GM18909 (cell line): ENCODE data around the gene PPP1R14B.

ENCODE experiments used
- ATAC-seq: cut with Tn5 transposase; IDR thresholded peaks from one replicate; pipeline ENCODE4 v1.9.1; 2021; ENCODE audit warnings: mild to moderate bottlenecking; ENCODE audit not compliant: unreplicated experiment, poor library complexity

Gene PPP1R14B

GRCh38 chr11:64262271-64263002 lies 15.7 kb upstream of the PPP1R14B start:
- ATAC-seq, result no peak

DNA sequence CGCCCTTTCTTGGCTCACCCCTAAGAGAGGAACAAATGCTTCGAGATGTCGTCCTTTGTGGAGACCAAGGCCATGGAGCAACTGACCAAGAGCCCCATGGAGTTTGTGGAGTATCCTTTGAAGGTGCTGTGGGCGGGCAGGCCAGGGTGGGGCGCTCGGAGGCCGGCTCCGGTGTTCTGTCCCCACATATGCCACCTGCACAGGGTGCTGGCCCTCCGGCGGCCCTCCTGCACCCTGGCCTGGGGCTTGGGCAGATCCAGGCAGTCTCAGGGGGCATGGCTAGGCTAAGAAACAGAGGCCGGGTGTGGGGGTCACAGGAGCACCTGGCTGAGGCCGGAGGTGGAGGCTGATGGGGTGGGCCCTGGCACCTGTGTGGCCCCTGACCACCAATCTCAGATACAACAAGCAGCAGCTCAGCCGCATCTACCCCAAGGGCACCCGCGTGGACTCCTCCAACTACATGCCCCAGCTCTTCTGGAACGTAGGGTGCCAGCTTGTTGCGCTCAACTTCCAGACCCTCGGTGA lies 14.9 kb upstream of the PPP1R14B start:
- ATAC-seq, result no peak

GRCh38 chr11:64260147-64260708 lies 13.5 kb upstream of the PPP1R14B start:
- ATAC-seq, result no peak

GRCh38 chr11:64259533-64260067 lies 12.9 kb upstream of the PPP1R14B start:
- ATAC-seq, result no peak

DNA sequence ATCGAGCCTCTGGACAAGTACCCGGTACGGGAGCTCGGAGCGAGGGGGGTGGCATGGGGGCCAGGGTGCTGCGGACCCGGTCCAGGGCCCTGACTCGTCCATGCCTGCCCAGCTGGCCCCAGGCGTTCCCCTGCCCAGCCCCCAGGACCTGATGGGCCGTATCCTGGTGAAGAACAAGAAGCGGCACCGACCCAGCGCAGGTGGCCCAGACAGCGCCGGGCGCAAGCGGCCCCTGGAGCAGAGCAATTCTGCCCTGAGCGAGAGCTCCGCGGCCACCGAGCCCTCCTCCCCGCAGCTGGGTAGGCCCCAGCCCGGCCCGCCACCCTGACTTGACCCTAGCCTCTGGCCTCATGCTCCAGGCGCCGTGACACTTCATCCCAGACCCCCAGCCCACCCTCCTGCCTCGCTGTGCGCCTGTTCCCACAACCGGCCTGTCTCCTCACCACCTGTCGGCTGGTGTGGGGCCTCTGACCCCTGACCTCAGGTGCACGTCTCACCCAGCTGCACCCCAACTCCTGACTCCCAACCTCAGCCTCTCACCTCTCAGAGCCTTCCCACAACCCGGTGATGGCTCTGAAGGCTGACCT lies 12.3 kb upstream of the PPP1R14B start:
- no peak for ATAC-seq

DNA sequence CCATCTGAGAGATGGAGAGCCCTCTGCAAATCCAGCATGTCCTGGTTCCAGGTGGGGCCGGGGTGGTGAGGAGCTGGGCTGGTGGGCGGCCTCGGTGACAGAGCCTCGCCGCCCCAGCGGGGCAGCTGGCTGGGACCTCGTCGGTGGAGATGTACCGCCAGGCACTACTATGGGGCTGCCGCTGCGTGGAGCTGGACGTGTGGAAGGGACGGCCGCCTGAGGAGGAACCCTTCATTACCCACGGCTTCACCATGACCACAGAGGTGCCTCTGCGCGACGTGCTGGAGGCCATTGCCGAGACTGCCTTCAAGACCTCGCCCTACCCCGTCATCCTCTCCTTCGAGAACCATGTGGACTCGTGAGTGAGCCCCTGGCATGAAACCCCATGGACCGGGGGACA lies 11.6 kb upstream of the PPP1R14B start:
- ATAC-seq, result no peak

GRCh38 chr11:64256300-64256699 lies 9.6 kb upstream of the PPP1R14B start:
- ATAC-seq, result no peak

DNA sequence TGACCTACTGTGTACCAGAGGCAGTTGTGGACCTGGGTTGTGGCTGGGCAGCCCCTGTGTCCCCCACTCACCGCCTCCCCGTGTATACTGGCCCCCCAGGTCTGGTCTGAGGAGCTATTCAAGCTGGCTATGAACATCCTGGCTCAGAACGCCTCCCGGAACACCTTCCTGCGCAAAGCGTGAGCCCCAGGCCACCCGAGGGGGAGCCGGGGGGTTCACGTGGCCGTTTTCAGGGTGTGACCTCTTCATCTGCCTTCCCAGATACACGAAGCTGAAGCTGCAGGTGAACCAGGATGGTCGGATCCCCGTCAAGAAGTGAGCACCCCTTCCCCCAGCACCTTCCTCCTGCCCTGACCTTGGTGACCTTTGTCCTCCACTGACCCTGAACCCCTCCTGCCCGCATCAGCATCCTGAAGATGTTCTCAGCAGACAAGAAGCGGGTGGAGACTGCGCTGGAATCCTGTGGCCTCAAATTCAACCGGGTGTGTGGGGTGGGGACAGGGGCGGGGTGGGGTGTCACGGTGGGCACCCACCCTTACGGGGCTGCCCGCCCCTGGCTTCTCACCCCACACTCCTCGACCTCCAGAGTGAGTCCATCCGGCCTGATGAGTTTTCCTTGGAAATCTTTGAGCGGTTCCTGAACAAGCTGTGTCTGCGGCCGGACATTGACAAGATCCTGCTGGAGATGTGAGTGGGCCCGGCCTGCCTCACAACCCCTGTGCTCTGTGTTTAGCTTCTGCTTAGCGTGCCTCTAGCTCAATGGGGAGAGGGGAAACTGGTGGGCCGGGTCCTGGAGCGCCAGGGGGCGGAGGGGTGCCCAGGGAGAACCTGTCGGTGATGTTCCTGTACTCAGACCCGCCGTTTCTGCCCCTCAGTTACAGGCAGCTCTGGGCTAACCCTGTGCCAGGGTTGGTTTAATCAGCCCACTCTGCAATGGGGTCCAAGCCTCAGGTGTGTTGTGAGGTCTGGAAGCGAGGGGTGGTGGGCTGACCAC lies 8.7 kb upstream of the PPP1R14B start:
- ATAC-seq, result no peak

DNA sequence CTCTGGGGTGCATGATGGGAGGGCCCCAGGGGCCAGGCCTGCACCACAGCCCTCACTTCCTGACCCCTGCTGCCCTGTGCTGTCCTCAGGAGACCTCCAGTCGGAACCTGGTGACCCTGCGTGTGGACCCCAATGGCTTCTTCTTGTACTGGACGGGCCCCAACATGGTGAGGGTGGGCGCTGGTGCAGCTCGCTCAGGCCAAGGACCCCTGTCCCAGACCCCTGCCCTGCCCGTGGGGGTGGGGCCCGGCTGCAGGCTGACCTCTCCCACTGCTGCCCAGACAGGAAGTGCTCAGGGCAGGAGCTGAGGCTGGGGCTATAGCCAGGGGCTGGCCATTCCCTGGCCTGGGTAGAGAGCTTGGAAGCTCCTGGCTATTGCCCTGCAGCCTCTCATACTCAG lies 7.6 kb upstream of the PPP1R14B start:
- ATAC-seq, result no peak

DNA sequence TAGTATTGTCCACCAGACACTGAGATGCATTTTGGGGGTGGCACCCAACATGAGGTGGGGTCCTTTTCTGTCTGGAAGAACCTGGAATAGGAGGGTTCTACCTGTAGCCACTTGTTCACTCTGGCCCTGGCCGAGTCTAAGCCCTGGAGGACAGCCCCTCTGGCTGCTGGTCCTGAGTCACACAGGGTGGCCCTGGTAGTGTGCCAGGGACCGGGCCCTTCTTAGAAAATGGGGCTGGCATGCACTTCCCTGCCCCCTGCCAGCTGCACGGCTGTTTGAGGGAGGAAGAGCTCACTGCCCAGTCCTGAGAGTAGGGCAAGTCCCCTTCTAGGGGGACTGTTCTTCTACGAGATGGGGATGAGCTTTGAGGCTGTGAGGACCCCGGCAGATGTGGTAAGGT lies 6.7 kb upstream of the PPP1R14B start:
- ATAC-seq, result no peak

DNA sequence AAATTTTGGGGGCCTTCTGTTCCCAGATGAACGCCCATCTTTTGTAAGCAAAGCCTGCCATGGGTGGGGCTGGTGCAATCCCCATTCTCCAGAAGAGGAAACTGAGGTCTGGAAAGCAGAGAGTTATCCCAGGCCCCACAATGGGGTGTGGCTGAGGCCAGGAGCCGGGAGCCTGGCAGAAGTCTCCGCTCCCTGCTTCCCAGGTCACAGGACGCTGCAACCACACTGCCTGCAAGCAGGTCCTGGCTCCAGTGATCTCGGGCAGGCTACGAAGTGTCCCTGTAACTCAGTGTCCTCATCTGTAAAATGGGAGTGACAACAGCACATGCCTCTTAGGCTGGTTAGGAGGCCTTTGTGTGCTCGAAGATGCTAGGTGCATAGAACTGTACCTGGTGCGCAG lies 6.3 kb upstream of the PPP1R14B start:
- no peak for ATAC-seq

GRCh38 chr11:64252003-64252872 lies 5.5 kb upstream of the PPP1R14B start:
- ATAC-seq, result no peak

GRCh38 chr11:64251753-64252002 lies 4.9 kb upstream of the PPP1R14B start:
- no peak for ATAC-seq

DNA sequence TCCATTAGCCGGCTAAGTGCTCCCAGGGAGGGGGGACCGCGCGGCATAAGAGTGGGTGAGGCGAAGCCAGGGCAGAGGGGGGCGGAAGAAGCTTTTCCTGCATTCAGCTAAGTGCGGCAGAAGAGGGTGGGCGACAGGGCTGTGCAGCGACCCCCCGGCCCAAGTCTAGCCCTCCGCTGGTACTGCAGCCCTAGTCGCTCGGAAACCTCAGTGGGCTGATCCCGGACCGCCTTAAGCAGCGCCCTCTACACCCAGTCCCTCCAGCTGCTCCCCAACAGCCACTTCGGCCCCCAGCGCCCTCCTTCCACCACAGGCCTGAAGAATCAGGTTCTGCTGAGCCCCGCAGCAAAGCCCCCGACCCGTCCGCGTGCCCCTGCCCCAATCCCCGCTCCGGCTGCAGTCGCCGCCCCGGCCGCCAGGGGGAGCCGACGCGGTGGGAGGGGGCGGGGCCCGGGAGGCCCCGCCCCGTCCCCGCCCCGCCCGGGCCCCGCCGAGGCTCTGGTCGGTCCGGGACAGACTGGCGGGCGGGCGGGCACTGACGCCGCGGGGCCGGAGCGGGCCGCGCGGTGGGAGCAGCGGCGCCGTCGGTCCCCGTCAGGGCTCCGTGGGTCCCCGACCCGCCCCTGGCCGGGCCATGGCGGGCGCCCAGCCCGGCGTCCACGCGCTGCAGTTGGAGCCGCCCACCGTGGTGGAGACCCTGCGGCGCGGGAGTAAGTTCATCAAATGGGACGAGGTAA lies 4.4 kb upstream of the PPP1R14B start, which contains the start of gene PLCB3:
Gene PLCB3 (plus strand): TSS at position 515 of the 737 bp plus-strand sequence. CDS start 120 bp downstream, at position 635.
- ATAC-seq, result peak; percentile 38

DNA sequence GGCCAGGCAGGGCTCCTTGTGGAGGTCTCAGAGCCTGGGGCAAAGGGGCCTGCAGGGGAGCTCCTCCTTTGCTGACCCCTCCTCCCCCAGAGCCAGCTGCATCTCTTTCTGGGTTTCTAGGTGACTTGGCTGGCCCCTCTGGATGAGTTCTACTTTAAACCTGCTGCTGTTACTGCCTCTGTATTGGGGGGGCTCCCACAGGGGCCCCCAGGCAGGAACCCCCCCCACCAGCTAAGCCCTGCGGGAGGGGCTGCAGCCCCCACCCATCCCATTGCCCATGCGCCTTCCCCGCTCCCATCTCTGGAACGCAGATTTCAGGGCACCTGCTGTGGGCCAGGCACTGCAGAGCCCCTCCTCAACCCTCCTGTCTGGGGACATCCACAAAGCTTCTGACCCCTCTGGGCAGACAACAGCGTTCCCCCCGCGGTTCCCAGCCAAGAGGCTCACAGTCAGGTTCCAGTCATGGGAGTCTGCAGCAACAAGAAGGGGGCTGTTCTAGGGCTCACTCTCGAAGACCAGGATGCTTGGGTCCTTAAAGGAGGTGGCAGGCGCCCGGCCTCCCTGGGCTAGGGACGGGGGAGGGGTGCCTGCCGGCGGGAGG lies 3.8 kb upstream of the PPP1R14B start:
- ATAC-seq, result no peak

DNA sequence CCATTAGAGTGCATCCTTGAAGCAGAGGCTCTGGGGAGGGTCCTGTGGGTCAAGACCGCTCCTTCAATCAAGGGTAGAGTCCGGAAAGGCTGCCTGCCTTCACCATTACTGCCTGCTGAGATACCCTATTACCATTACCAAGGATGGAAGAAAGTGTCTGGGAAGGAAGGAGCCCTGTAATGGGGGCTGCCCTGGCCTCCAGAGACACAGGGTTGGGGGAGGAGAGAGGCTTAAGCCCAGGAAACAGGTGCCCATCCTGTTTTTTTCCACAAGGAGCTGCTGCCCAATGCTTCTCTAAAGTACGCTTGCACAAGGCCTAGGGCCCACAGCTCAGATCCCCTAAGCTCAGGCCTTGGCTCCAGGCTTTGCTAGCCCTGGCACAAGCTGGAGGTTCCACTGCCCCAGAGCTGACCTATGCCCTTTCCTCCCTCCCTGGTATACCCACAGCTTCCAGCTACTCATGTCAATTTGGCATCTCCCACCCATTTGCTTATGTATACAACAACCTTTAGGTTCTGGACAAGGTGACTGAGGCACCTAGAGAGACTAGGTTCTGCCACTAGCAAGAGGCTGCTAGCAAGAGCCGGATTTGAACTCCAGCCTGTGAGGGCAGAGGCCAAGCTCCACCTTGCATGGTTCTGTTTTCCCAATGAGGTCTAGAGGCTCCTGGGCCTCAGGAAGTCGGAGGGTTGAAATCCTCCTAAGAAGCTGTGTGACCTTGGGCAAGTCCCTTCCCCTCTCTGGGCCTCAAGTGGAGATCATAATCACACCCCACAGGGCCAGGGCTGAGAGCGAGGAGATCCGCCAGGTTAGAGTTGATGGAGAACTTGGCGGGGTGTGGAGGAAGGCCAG lies 3.0 kb upstream of the PPP1R14B start:
- no peak for ATAC-seq

GRCh38 chr11:64249038-64249437 lies 2.3 kb upstream of the PPP1R14B start:
- ATAC-seq, result no peak
